GM18858 (cell line): Measurements from ENCODE around the gene PER2.
"Not testable (repeated sequence)": the region's sequence is repeated elsewhere in the genome, so short reads cannot be mapped to it uniquely, and the experiment has no call there.

Source experiments
- ATAC-seq: cut with Tn5 transposase; IDR thresholded peaks from one replicate; pipeline ENCODE4 v1.9.1; 2021; ENCODE audit not compliant: unreplicated experiment

Gene PER2

GRCh38 chr2:238287737-238288649, at the start of gene PER2:
Gene PER2, minus strand, starts transcription at chr2:238288610. Its CDS starts 10,674 bp downstream, at chr2:238277936.
- peak; percentile 17 for ATAC-seq

- ATAC-seq, result no peak
Observed at GRCh38 chr2:238337846-238338245, 49.4 kb upstream of the PER2 start.

GRCh38 chr2:238336793-238337444, 48.5 kb upstream of the PER2 start:
- ATAC-seq, result no peak

- no peak for ATAC-seq
Observed at GRCh38 chr2:238336151-238336550, 47.7 kb upstream of the PER2 start.

- not testable (repeated sequence) for ATAC-seq
Observed at GRCh38 chr2:238335591-238335990, 47.2 kb upstream of the PER2 start.

- ATAC-seq, result no peak
Observed at GRCh38 chr2:238334885-238335284, 46.5 kb upstream of the PER2 start.

- no peak for ATAC-seq
Observed at GRCh38 chr2:238331916-238332315, 43.5 kb upstream of the PER2 start.

GRCh38 chr2:238330391-238330790, 42.0 kb upstream of the PER2 start:
- no peak for ATAC-seq

GRCh38 chr2:238327751-238328150, 39.3 kb upstream of the PER2 start:
- ATAC-seq, result no peak

GRCh38 chr2:238326801-238327365, 38.5 kb upstream of the PER2 start:
- ATAC-seq, result no peak

GRCh38 chr2:238325694-238326093, 37.3 kb upstream of the PER2 start:
- no peak for ATAC-seq

- not testable (repeated sequence) for ATAC-seq
Observed at GRCh38 chr2:238324248-238324647, 35.8 kb upstream of the PER2 start.

- ATAC-seq, result no peak
Observed at GRCh38 chr2:238322001-238322411, 33.6 kb upstream of the PER2 start.

- no peak for ATAC-seq
Observed at GRCh38 chr2:238321467-238321866, 33.1 kb upstream of the PER2 start.

- ATAC-seq, result no peak
Observed at GRCh38 chr2:238320648-238321281, 32.4 kb upstream of the PER2 start.

GRCh38 chr2:238320246-238320647, 31.8 kb upstream of the PER2 start, which contains the start of gene TRAF3IP1:
Gene TRAF3IP1, plus strand, starts transcription at chr2:238320518. Its CDS starts 145 bp downstream, at chr2:238320663.
- ATAC-seq, result peak; percentile 90

GRCh38 chr2:238315031-238315595, 26.7 kb upstream of the PER2 start:
- no peak for ATAC-seq

GRCh38 chr2:238314576-238314975, 26.2 kb upstream of the PER2 start:
- no peak for ATAC-seq

GRCh38 chr2:238313991-238314350, 25.6 kb upstream of the PER2 start:
- no peak for ATAC-seq

GRCh38 chr2:238313289-238313990, 25.0 kb upstream of the PER2 start:
- no peak for ATAC-seq
